COLO668 (cell line): Measurements from ENCODE around the gene OMD.
"Not testable (repeated sequence)": the region's sequence is repeated elsewhere in the genome, so short reads cannot be mapped to it uniquely, and the experiment has no call there.

ENCODE experiments used
- DNase-seq: peaks from one replicate; lab custom pipeline; 2025; ENCODE audit not compliant: unreplicated experiment; lab: John Stamatoyannopoulos, UW

OMD gene

DNA sequence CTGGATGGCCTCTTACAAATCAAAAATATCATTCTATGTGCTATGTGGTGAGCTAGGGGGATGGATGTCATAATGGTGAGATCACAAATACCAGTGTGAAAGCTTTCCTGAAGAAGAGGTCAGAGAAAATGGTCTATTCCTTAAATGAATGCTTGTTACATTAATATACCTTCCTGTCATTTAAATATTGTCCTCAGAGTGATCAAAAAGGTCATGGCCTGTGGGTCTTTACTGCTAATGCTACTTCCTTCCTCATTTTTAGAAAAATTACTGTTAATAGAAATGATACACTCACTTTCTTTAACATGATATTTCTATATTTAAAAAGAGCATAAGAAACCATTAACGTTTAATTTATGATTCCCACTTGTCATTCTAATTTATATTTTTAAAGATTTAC is 9.7 kb downstream of the OMD start:
- no peak for DNase-seq

GRCh38 chr9:92411157-92411556 is 13.1 kb downstream of the OMD start:
- not testable (repeated sequence) for DNase-seq

- no peak for DNase-seq
Observed at GRCh38 chr9:92408747-92409478, 15.4 kb downstream of the OMD start.

GRCh38 chr9:92407818-92408217 is 16.5 kb downstream of the OMD start:
- no peak for DNase-seq

DNA sequence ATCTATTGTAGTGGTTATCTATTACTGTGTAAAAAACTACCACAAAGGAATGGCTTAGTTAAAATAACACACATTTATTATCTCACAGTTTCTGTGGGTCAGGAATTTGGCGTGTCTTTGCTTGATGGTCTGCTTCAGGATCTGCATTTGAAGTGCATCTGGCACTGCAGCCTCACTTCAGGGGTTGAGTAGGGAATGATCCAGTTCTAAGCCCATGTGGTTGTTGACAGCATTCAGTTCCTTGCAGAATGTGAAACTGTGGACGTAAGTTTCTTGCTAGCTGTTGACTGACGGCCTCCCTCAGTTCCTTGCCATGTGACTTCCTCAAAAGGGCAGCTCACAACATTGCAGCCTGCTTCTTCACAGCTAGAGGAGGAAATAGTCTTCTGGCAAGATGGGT is 17.8 kb downstream of the OMD start:
- DNase-seq: no peak

- no peak for DNase-seq
Observed at GRCh38 chr9:92405818-92406217, 18.5 kb downstream of the OMD start.

GRCh38 chr9:92404042-92404836 is 20.0 kb downstream of the OMD start, which contains the start of gene OGN:
Gene OGN, minus strand, starts transcription at chr9:92404578. Its CDS starts 1,171 bp downstream, at chr9:92403407.
- DNase-seq: no peak

- no peak for DNase-seq
Observed at GRCh38 chr9:92402826-92403745, 21.2 kb downstream of the OMD start.

GRCh38 chr9:92402360-92402759 is 21.9 kb downstream of the OMD start:
- no peak for DNase-seq

GRCh38 chr9:92397853-92398252 is 26.4 kb downstream of the OMD start:
- no peak for DNase-seq

GRCh38 chr9:92395617-92396016 is 28.7 kb downstream of the OMD start:
- DNase-seq: no peak

DNA sequence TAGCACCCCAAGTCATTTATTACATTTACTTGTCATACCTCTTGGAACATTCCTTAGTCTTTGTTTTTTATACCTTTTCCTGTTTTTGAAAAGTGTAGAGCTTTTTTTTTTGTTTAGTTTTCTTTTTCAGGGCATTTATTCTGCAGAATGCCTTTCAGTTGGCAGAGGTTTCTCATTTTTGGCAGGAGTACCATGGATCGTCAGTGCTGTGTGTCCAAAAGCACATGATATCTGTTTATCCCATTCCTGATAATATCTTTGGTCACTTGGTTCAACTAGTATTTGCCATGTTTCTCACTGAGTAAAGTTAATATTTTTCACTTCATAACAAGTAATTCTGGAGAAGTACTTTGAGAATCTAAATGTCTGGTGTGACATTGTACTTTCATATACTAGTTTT is 30.6 kb downstream of the OMD start:
- no peak for DNase-seq

DNA sequence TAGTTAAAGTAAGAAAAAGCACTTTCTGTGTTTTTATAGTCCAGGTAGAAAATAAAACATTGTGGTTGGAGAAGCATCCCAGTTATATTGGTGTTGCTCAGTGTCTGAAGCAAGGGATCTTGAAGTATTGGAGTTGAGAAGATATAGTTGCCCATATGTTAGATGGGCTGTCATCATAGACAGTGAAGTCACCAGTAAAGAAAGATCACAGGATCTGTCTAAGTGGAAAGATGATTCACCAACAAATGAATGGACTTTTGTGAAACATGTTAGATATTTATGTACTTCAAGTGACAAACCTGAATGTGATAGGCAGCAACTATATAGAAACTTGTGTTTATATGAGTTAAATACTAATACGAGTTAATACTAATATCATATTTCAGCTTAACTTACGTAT is 31.6 kb downstream of the OMD start:
- DNase-seq: no peak

GRCh38 chr9:92385953-92386352 is 38.3 kb downstream of the OMD start:
- DNase-seq: no peak

DNA sequence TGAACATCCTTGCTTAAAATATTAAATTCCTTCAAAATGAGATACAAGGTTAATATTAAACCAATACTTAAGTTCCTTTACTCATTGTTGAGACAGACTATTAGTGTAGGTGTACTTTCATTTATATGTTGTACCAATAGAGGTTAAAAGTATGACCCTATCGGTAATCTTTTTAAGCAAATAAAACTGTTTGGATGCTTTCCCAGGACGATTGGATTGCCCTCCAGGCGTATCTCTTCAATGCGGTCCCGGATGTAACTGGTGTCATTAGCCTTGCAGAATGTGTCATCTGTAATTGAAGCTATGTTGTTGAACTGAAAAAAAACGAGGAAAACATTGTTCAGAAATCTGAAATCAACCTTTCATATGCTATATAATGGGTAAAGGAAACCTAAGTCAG is 38.8 kb downstream of the OMD start:
- DNase-seq: no peak

DNA sequence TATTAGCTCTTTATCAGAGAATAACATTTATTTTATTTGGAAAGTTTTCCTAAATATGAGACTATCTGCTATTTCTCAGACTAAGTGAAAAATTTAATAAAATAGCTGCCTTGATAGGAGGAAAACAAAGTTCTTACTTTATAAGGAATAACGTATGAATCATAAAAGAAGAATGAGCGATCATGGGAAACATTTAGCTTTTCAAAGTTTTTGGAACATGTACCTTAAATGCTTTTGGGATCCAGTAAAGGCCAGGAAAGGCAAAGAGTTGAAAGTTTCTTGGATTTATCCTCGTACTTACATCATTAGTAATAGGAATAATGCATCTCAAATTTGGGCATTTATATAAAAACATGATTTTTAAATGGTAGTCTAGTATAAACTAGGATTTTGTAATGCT is 39.3 kb downstream of the OMD start:
- no peak for DNase-seq

- no peak for DNase-seq
Observed at GRCh38 chr9:92384375-92384774, 39.9 kb downstream of the OMD start.

GRCh38 chr9:92381775-92382174 is 42.5 kb downstream of the OMD start:
- DNase-seq: no peak

DNA sequence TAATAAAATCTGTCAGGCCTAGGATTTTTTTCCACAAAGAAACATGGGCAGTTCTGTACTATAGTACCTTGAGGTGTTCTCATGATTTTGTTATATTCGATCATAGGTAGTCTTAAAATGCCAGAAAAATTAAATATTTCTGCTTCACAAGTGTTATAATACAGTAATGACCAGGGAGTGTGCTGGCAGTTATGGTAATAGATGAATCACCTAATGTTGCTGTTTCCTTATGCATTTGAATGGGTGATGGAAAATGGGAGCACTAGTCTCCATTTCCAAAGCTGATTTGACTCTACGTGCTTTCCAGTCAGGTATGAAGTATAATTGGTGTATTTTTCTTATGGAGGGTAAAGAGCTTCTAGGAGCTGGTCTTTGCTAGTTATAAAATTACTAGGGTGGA is 43.7 kb downstream of the OMD start:
- DNase-seq: no peak

- DNase-seq: peak; percentile 25
Observed at GRCh38 chr9:92378865-92379560, 45.3 kb downstream of the OMD start.

DNA sequence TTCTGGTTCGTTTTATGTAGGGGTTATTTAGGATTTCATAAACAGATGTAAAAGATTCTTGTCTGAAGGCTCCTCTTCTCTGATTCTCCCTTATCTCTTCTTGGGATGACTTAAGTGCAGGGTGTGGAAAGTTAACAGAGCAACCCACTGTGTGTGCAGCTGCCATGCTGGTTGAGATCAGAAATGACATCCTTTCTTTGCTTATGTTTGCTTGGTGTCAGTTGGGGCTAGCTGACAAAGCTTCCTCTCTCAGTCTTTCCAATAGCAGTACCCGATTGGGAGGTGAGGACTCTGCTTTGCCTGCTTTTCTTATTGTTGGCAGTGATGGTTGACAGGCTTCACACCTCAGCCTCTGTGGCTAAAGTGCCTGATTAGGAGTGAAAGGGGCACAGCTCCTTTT is 46.4 kb downstream of the OMD start:
- DNase-seq: peak; percentile 12
